Stomach (tissue), 4 donors: Measurements from ENCODE around the gene BANP.

Experiments used
- CTCF ChIP-seq, 7 experiments: fragments of 450-650 bp in 4 of 7; fragments of 200-600 bp in 3 of 7; sonication (generic) in 3 of 7; IDR thresholded peaks; one replicate each; pipeline ENCODE4 v1.5.1; 2016 to 2019; ENCODE audit warnings: antibody characterized with exemption in 7 of 7, control low read depth in 2 of 7, mild to moderate bottlenecking in 1 of 7
- EP300 ChIP-seq: sonication (generic); formaldehyde crosslinking; IDR thresholded peaks from one replicate; pipeline ENCODE4 v1.6.1; 2017; ENCODE audit warnings: antibody characterized with exemption

DNA sequence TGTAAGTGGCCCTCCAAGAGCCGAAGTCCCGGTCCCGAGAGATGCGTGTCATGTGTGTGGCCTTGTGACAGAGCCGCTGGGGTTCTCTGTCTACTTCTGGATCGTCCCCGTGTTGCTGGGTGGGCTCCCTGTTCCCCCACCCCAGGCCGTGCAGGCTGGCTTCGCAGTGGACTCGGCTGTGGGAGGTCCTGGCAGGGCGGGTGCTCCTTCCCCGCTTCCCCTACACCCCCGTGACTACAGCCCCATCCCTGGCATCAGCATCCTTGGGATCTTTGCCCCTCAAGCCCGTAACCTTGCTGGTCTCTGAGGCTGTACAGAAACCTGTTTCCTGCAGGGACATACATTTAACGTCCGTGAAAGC, 136.3 kb downstream of the BANP start:
- TF ChIP-seq EP300 (no peak), CTCF (IDR thresholded peaks at IDR 0.05) (no peak)
